ENCODE data around the gene KCNK4. TPM values are rescaled to one million over a fixed set of nuclear protein-coding genes. Genes with fewer than 3 reads are reported as not detected.

KCNK4 gene
- total and polyA plus RNA-seq, 2 of the 13 experiments (the other 11 are each of a cell fraction or from before 2014, with no cell fraction given): not detected

GRCh38 chr11:64341851-64342791 lies 51.0 kb downstream of the KCNK4 start (continued):
- TF ChIP-seq ZNF101 (CRISPR knock-in tag; IDR thresholded peaks at IDR 0.05; ENCODE audit: borderline replicate concordance, low read depth): no peak
- peak; percentile 53; the same call in 1 of the 2 replicates for TF ChIP-seq SAP130 (CRISPR knock-in tag; IDR thresholded peaks at IDR 0.05; ENCODE audit: low read depth)
- no peak for TF ChIP-seq ISL2 (CRISPR knock-in tag; IDR thresholded peaks at IDR 0.05)
- TF ChIP-seq ZBTB38 (CRISPR knock-in tag; IDR thresholded peaks at IDR 0.05): no peak
- no peak for TF ChIP-seq ZNF709 (CRISPR knock-in tag; IDR thresholded peaks at IDR 0.05)
- no peak for TF ChIP-seq ZNF18 (CRISPR knock-in tag; IDR thresholded peaks at IDR 0.05; ENCODE audit: insufficient replicate concordance)
- TF ChIP-seq GFI1 (CRISPR knock-in tag; IDR thresholded peaks at IDR 0.05; ENCODE audit: borderline replicate concordance): no peak
- TF ChIP-seq RAD51 (IDR thresholded peaks at IDR 0.05; ENCODE audit: borderline replicate concordance): no peak
- TF ChIP-seq CBX5 (CRISPR knock-in tag; IDR thresholded peaks at IDR 0.05; ENCODE audit: borderline replicate concordance): no peak
- no peak for TF ChIP-seq ASH2L (IDR thresholded peaks at IDR 0.05; ENCODE audit: insufficient read length, low read depth, low read length)
- TF ChIP-seq PATZ1 (CRISPR knock-in tag; IDR thresholded peaks at IDR 0.05): no peak
- TF ChIP-seq ATF7 (IDR thresholded peaks at IDR 0.05): no peak
- TF ChIP-seq ATF7 (CRISPR knock-in tag; IDR thresholded peaks at IDR 0.05): no peak
- no peak for TF ChIP-seq ISX (CRISPR knock-in tag; conservative IDR thresholded peaks at IDR 0.05)
- no peak for TF ChIP-seq NFE2L1 (CRISPR knock-in tag; IDR thresholded peaks at IDR 0.05; ENCODE audit: borderline replicate concordance)
- no peak for TF ChIP-seq HIC2 (CRISPR knock-in tag; IDR thresholded peaks at IDR 0.05; ENCODE audit: low read depth)
- TF ChIP-seq FOXK2 (IDR thresholded peaks at IDR 0.05): no peak
- TF ChIP-seq IKZF5 (CRISPR knock-in tag; IDR thresholded peaks at IDR 0.05): no peak
- TF ChIP-seq MXD3 (CRISPR knock-in tag; IDR thresholded peaks at IDR 0.05): no peak
- peak; percentile 45 for TF ChIP-seq ZNF768 (CRISPR knock-in tag; IDR thresholded peaks at IDR 0.05)
- no peak for TF ChIP-seq HNRNPL (IDR thresholded peaks at IDR 0.05; ENCODE audit: low read depth, low read length)
- peak; percentile 60 for TF ChIP-seq HNRNPLL (IDR thresholded peaks at IDR 0.05; ENCODE audit: low read depth, low read length, poor library complexity, severe bottlenecking)

Data from HepG2 (cell line).